GM19193 (cell line): ENCODE results near the gene VPS35L.

Source experiments
- POLR2A ChIP-seq: IDR thresholded peaks from 4 replicates; pipeline ENCODE4 v1.6.1; 2011; ENCODE audit not compliant: insufficient read depth, insufficient read length; ENCODE audit errors: extremely low read depth

VPS35L gene

GRCh38 chr16:19523559-19524355 lies 31.7 kb upstream of the VPS35L start, which contains the start of gene CCP110:
CCP110 (plus strand) TSS chr16:19523942; CDS start chr16:19527882, 3,940 bp downstream.
- peak; percentile 68 for TF ChIP-seq POLR2A

- no peak for TF ChIP-seq POLR2A
These were observed 31.2 kb upstream of the VPS35L start for GRCh38 chr16:19524356-19524615.

- TF ChIP-seq POLR2A = no peak
These were observed 30.7 kb upstream of the VPS35L start for GRCh38 chr16:19524616-19525384.

- TF ChIP-seq POLR2A = no peak
These were observed 30.1 kb upstream of the VPS35L start for GRCh38 chr16:19525385-19525723.

- no peak for TF ChIP-seq POLR2A
These were observed 28.3 kb upstream of the VPS35L start for GRCh38 chr16:19527161-19527560.

GRCh38 chr16:19528666-19529065 lies 26.8 kb upstream of the VPS35L start:
- no peak for TF ChIP-seq POLR2A

- TF ChIP-seq POLR2A = no peak
These were observed 22.9 kb upstream of the VPS35L start for GRCh38 chr16:19532601-19533000.

- TF ChIP-seq POLR2A = no peak
These were observed 15.1 kb upstream of the VPS35L start for GRCh38 chr16:19540241-19540970.

- TF ChIP-seq POLR2A = no peak
These were observed 13.2 kb upstream of the VPS35L start for GRCh38 chr16:19542138-19542821.

GRCh38 chr16:19548144-19548543 lies 7.4 kb upstream of the VPS35L start:
- no peak for TF ChIP-seq POLR2A

GRCh38 chr16:19549673-19550072 lies 5.8 kb upstream of the VPS35L start:
- TF ChIP-seq POLR2A = no peak

GRCh38 chr16:19555938-19556771 lies 652 bp downstream of the VPS35L start:
- no peak for TF ChIP-seq POLR2A

GRCh38 chr16:19559242-19559910 lies 3.9 kb downstream of the VPS35L start:
- TF ChIP-seq POLR2A = no peak

GRCh38 chr16:19560078-19560477 lies 4.6 kb downstream of the VPS35L start:
- no peak for TF ChIP-seq POLR2A
